Measurements from ENCODE around the gene HECA.
"Not testable (repeated sequence)": the region's sequence is repeated elsewhere in the genome, so short reads cannot be mapped to it uniquely, and the experiment has no call there.

HECA gene

GRCh38 chr6:139219746-139220145 lies 84.9 kb downstream of the HECA start:
- no peak for DNase-seq

- DNase-seq = not testable (repeated sequence)
Observed at GRCh38 chr6:139228387-139228786, 93.5 kb downstream of the HECA start.
